HepG2 (cell line): ENCODE measurements around the gene GGACT. TPM values are rescaled to one million over a fixed set of nuclear protein-coding genes. Genes with fewer than 3 reads are reported as not detected.

Experiments
- ATAC-seq: fragments of 200-7000 bp; cut with Tn5 transposase; 3 replicates; pipeline ENCODE4 v1.9.1; 2020; ENCODE audit warnings: mild to moderate bottlenecking, moderate library complexity
- BruUV-seq: library from RNA; stranded (reverse); fragments of 400-500 nt; replicated peaks from 2 replicates; lab custom pipeline; 2021; lab: Mats Ljungman, UMichigan
- CTCF ChIA-PET: fragments of 300-600 bp; formaldehyde crosslinking; extraction: SDS; loops from one replicate; lab custom pipeline; 2021; ENCODE audit warnings: low total read pairs, inconsistent platforms, low intra/inter-chr PET ratio; lab: Yijun Ruan, JAX
- POLR2A ChIA-PET: fragments of 350-600 bp; sonication (Branson Sonifier 250); formaldehyde crosslinking; loops from one replicate; lab custom pipeline; 2020; ENCODE audit warnings: antibody characterized with exemption, inconsistent platforms; lab: Yijun Ruan, JAX
- DNase-seq: peaks from one replicate; pipeline ENCODE4 v3.0.0-alpha.2; 2015; ENCODE audit warnings: low spot score
- FAIRE-seq: peaks from 3 replicates; lab custom pipeline; 2011; peaks lifted over from hg19 to GRCh38; lab: Jason Lieb, UNC
- H2AFZ ChIP-seq: one replicate; pipeline ENCODE4 v1.6.1; 2011; ENCODE audit warnings: low read length, inconsistent platforms
- H3K27ac ChIP-seq: fragments of 300-600 bp; 3 replicates; pipeline ENCODE4 v1.8.0; 2011; ENCODE audit warnings: mixed run types, mild to moderate bottlenecking, mixed read lengths, low read length, inconsistent platforms; ENCODE audit not compliant: insufficient read depth; ENCODE audit errors: extremely low read length
- H3K27me3 ChIP-seq, 2 experiments: fragments of 200-600 bp in 1 of 2; 2 replicates in 1 of 2; 3 replicates in 1 of 2; pipeline versions ENCODE4 v1.6.0 to v1.8.0; 2011; ENCODE audit warnings: low read length in 2 of 2, mild to moderate bottlenecking in 2 of 2, moderate library complexity in 2 of 2, inconsistent platforms in 1 of 2; ENCODE audit not compliant: insufficient read depth in 2 of 2, control insufficient read depth in 1 of 2
- H3K36me3 ChIP-seq, 2 experiments: fragments of 200-600 bp in 1 of 2; replicated peaks in 1 of 2; 2 replicates in 1 of 2; 3 replicates in 1 of 2; pipeline versions ENCODE4 v1.5.1 to v1.8.0; 2011; ENCODE audit warnings: low read length in 2 of 2, inconsistent platforms in 1 of 2; ENCODE audit not compliant: insufficient read depth in 2 of 2, control insufficient read depth in 1 of 2
- H3K4me1 ChIP-seq: 2 replicates; pipeline ENCODE4 v1.5.1; 2012; ENCODE audit warnings: low read length, inconsistent platforms; ENCODE audit not compliant: insufficient read depth
- H3K4me2 ChIP-seq: 2 replicates; pipeline ENCODE4 v1.6.0; 2011; ENCODE audit warnings: low read depth, low read length, inconsistent platforms
- H3K4me3 ChIP-seq, 3 experiments: fragments of 200-600 bp in 1 of 3; sonication (generic), shearing (Covaris generic) in 1 of 3; replicated peaks in 1 of 3; 2 replicates each; pipeline ENCODE4 v1.5.1; 2011 to 2016; ENCODE audit warnings: low read length in 3 of 3, inconsistent platforms in 2 of 3, low read depth in 2 of 3, mild to moderate bottlenecking in 2 of 3, control low read depth in 1 of 3, mixed read lengths in 1 of 3; ENCODE audit not compliant: insufficient read depth in 1 of 3
- H3K79me2 ChIP-seq: one replicate; pipeline ENCODE4 v1.6.1; 2011; ENCODE audit warnings: low read length, inconsistent platforms; ENCODE audit not compliant: insufficient read depth
- H3K9ac ChIP-seq: 2 replicates; pipeline ENCODE4 v1.6.0; 2011; ENCODE audit warnings: mild to moderate bottlenecking, low read depth, low read length, inconsistent platforms; ENCODE audit not compliant: insufficient read depth
- H3K9me3 ChIP-seq: 2 replicates; pipeline ENCODE4 v1.5.1; 2012; ENCODE audit warnings: mild to moderate bottlenecking, low read length
- H4K20me1 ChIP-seq: 2 replicates; pipeline ENCODE4 v1.6.0; 2011; ENCODE audit warnings: inconsistent platforms, mild to moderate bottlenecking, low read length, moderate library complexity; ENCODE audit not compliant: insufficient read depth
- HDAC2 ChIP-seq: sonication (generic); formaldehyde crosslinking; IDR thresholded peaks from 2 replicates; pipeline ENCODE4 v1.4.0; 2020; ENCODE audit warnings: missing genetic modification reagents
- MXI1 ChIP-seq: IDR thresholded peaks from 3 replicates; pipeline ENCODE4 v1.6.1; 2012; ENCODE audit warnings: low read depth, low read length, inconsistent platforms, borderline replicate concordance
- RNF2 ChIP-seq: fragments of 450-650 bp; conservative IDR thresholded peaks from 2 replicates; pipeline ENCODE4 v1.6.1; 2016; ENCODE audit warnings: low read depth
- ZNF775 ChIP-seq: sonication (generic); formaldehyde crosslinking; IDR thresholded peaks from 2 replicates; pipeline ENCODE4 v1.4.0; 2020; ENCODE audit warnings: missing genetic modification reagents, mild to moderate bottlenecking, moderate library complexity, borderline replicate concordance
- ZNF781 ChIP-seq: sonication (generic); formaldehyde crosslinking; IDR thresholded peaks from 2 replicates; pipeline ENCODE4 v1.5.1; 2020; ENCODE audit warnings: borderline replicate concordance, mild to moderate bottlenecking, missing genetic modification reagents; ENCODE audit errors: not compliant biosample characterization
- WGBS: methylation state at CpG from one replicate; pipeline ENCODE4 v1.1.6; 2017; ENCODE audit warnings: low lambda C conversion rate; 5-methylcytosine and 5-hydroxymethylcytosine counted together
- in situ Hi-C: cut with HindIII; loops from 2 replicates; pipeline ENCODE4 v1.10.0; 2017; ENCODE audit warnings: low pct_unique_long_range_greater_than_20kb; ENCODE audit not compliant: extremely low pct_ligation_motif_present
- intact Hi-C: fragments of 100-400 bp; cut with micrococcal nuclease; formaldehyde crosslinking; loops from one replicate; pipeline ENCODE4 v1.10.0; 2022; ENCODE audit not compliant: unreplicated experiment
- polyA plus RNA-seq, 8 experiments: library from polyadenylated mRNA; depleted of rRNA in 3 of 8; stranded (reverse) in 7 of 8; unstranded in 1 of 8; fragments of >200 nt; fragmentation: Illumina TruSeq in 4 of 8; extraction: Trizol in 4 of 8; gene quantifications; 2 replicates each; pipeline versions ENCODE4 v1.2.1 to v1.2.3, GENCODE V29; 2011 to 2016; ENCODE audit warnings: low read depth in 4 of 8, missing spikeins in 1 of 8, mixed read lengths in 1 of 8; ENCODE audit not compliant: insufficient read depth in 1 of 8
- total RNA-seq, 5 experiments: library from RNA; depleted of rRNA; stranded (reverse); fragments of >200 nt; fragmentation: Illumina TruSeq; extraction: Trizol; gene quantifications; 2 replicates each; pipeline ENCODE4 v1.2.3, GENCODE V29; 2016; ENCODE audit warnings: low read depth in 1 of 5
- TF ChIP-seq, protein P1 (sequence below): IDR thresholded peaks from 2 replicates; pipeline ENCODE4 v1.6.1; 2016
- TF ChIP-seq, protein P2 (sequence below): sonication (generic); formaldehyde crosslinking; IDR thresholded peaks from 2 replicates; pipeline ENCODE4 v1.4.0; 2020; ENCODE audit warnings: mild to moderate bottlenecking, missing genetic modification reagents

GGACT gene
- total and polyA plus RNA-seq, 2 of the 13 experiments (the other 11 are each of a cell fraction or from before 2014, with no cell fraction given) = 1.7 to 1.9 TPM

DNA sequence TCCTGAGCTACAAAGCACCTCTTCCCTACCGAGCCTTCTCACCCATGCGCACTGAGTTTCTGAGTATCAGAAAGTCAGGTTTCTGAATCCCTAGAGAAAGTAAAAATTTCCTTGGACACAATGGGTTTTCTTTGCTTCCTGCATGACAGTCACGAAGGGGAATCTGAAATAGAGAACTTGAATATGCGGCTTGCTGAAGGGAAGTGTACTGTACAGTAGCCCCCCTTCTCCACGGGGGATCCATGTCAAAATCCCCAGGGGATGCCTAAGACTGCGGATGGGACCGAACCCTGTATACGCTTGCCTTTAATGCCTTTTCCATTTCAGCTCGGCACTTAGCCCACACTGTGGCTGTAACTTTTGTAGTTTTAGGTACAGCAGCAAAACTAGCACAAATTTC is 107.9 kb downstream of the GGACT start:
- Histone ChIP-seq H3K9me3 (no peaks in the 10 kb centered on the region), H3K27ac (no peak overlapping the region), H3K27me3 (no peaks in the 10 kb centered on the region), H4K20me1 (no peaks in the 10 kb centered on the region), H3K4me2 (no peak overlapping the region), H3K4me3 (no peak overlapping the region), H3K4me1 (no peaks in the 10 kb centered on the region), H3K36me3 (no peaks in the 10 kb centered on the region), H2AFZ (no peak overlapping the region), H3K79me2 (no peaks in the 10 kb centered on the region), H3K9ac (no peak overlapping the region)
- ATAC-seq (no peak), FAIRE-seq (no peak), DNase-seq (no peak)
- no TSS peak for BruUV-seq
- in situ Hi-C loops (no loop called here), intact Hi-C loops (no loop called here)
- POLR2A ChIA-PET = no interaction called here
- CTCF ChIA-PET = no interaction called here
- TF ChIP-seq, protein P1, sequence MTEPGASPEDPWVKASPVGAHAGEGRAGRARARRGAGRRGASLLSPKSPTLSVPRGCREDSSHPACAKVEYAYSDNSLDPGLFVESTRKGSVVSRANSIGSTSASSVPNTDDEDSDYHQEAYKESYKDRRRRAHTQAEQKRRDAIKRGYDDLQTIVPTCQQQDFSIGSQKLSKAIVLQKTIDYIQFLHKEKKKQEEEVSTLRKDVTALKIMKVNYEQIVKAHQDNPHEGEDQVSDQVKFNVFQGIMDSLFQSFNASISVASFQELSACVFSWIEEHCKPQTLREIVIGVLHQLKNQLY (CRISPR knock-in tag) = no peak
- no peak for TF ChIP-seq MXI1
- no peak for TF ChIP-seq HDAC2 (CRISPR knock-in tag)
- no peak for TF ChIP-seq RNF2
- TF ChIP-seq ZNF775 = no peak
- no peak for TF ChIP-seq ZNF781
- TF ChIP-seq, protein P2, sequence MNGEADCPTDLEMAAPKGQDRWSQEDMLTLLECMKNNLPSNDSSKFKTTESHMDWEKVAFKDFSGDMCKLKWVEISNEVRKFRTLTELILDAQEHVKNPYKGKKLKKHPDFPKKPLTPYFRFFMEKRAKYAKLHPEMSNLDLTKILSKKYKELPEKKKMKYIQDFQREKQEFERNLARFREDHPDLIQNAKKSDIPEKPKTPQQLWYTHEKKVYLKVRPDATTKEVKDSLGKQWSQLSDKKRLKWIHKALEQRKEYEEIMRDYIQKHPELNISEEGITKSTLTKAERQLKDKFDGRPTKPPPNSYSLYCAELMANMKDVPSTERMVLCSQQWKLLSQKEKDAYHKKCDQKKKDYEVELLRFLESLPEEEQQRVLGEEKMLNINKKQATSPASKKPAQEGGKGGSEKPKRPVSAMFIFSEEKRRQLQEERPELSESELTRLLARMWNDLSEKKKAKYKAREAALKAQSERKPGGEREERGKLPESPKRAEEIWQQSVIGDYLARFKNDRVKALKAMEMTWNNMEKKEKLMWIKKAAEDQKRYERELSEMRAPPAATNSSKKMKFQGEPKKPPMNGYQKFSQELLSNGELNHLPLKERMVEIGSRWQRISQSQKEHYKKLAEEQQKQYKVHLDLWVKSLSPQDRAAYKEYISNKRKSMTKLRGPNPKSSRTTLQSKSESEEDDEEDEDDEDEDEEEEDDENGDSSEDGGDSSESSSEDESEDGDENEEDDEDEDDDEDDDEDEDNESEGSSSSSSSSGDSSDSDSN = no peak
- WGBS = 96% methylated on average over 9 of the region's 9 CpGs

Other genes with a start within 250 kb of the GGACT start
- gene TMTC4, start 86.0 kb upstream of the GGACT start, total RNA-seq (2016; rRNA removed; fragmentation: Illumina TruSeq; extraction: Trizol) = 16.2 and 22.6 TPM in 2 replicates
- 14.4 and 16.0 TPM in 2 replicates for gene TMTC4, start 86.0 kb upstream of the GGACT start, polyA plus RNA-seq (2011; rRNA removed)